A375 (cell line): ENCODE results near the gene CDC42BPA. TPM values are rescaled to one million over a fixed set of nuclear protein-coding genes. Genes with fewer than 3 reads are reported as not detected.

ENCODE experiments used
- small RNA-seq: library from RNA; depleted of rRNA; stranded (forward); fragments of <200 nt; gene quantifications from one replicate; pipeline ENCODE3, GENCODE V24; 2014
- total RNA-seq: library from RNA; depleted of rRNA; stranded (reverse); fragments of >200 nt; shearing (Covaris generic); gene quantifications from 2 replicates; pipeline ENCODE4 v1.2.3, GENCODE V29; 2014; rRNA removed

Gene CDC42BPA, protein sequence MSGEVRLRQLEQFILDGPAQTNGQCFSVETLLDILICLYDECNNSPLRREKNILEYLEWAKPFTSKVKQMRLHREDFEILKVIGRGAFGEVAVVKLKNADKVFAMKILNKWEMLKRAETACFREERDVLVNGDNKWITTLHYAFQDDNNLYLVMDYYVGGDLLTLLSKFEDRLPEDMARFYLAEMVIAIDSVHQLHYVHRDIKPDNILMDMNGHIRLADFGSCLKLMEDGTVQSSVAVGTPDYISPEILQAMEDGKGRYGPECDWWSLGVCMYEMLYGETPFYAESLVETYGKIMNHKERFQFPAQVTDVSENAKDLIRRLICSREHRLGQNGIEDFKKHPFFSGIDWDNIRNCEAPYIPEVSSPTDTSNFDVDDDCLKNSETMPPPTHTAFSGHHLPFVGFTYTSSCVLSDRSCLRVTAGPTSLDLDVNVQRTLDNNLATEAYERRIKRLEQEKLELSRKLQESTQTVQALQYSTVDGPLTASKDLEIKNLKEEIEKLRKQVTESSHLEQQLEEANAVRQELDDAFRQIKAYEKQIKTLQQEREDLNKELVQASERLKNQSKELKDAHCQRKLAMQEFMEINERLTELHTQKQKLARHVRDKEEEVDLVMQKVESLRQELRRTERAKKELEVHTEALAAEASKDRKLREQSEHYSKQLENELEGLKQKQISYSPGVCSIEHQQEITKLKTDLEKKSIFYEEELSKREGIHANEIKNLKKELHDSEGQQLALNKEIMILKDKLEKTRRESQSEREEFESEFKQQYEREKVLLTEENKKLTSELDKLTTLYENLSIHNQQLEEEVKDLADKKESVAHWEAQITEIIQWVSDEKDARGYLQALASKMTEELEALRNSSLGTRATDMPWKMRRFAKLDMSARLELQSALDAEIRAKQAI (N-terminal part only)
- 47.5 and 50.5 TPM in 2 replicates for total RNA-seq

DNA sequence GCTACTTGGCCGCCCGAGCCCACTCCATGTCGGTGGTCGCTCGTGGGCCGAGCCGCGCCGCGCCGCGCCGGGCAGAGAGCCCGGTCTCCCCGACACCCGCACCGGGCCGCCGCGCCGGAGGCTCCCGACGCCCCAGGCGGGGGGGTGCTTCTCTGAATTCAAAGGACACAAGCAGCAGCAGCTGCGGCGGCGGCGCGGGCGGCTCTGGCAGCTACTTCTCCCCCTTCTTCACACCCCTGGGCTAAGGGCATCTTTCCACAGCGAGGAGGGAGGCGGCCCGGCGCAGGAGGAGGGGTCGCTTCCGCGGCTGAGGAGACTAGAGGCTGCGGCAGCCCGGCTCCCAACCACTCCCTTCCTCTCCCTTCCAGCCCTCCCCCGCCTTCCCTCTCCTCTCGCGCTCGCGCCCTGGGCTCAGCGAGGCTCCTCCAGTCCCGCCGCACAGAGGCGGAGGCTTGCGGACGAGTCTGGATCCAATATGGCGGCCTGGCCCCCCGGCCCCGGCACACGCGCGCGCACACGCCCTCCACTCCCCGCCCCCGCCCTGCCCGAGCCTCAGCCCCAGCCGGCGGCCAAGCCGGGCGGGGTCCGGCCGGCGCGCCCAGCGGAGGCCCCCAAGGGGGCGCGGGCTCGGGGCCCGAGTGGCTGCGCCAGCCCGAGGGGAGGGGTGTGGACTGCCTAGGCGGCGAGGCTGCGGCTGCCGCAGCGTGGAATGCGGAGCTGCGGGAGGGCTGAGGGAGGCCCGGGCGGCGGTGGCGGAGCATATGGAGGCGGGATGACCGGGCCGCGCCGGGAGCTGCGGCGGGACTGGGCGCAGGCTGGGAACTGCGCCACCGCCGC, at the start of gene CDC42BPA:
CDC42BPA (minus strand) TSS at position 477 of the 837 bp plus-strand sequence. CDS start 1,310 bp downstream, outside the sequence.

DNA sequence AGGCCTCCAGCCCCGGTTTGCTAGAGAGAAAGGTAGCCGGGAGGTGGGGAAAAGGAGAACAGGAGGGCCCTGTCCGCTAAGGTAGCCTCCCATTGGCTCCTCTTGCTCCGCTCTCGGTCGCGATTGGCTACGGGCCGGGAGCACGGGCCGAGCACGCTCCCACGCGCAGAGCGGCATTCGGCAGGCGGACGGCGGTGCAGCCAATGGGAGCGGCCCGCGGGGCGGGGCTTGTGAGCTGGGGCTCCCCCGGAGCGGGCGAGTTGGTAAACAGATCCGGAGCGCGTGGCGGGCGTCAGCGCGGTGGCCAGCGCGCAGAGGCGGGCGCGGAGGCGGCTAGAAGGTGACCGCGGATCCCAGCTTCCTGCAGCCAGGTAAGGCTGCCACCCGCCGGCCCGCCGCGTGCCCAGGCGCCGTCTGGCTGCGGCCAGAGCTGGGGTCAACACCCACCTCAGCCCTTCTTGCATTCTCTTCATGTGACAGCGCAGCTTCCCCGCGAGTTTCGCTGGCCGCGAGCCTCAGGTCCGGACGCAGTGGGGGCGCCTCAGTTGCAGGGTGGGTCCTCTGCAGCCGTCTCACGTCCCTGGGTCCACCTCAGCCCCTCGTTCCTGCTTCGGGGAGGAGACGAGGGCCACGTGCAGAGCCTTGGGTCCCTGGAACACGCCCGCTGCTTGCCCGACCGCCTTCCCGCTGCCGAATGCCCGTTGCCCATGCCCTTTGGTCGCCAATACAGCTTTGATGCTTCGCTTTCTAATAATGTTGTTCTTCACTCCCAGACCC, 378.1 kb downstream of the CDC42BPA start, which contains the start of gene COQ8A:
COQ8A (plus strand) TSS at position 266 of the 777 bp plus-strand sequence. CDS start 21,092 bp downstream, outside the sequence.

Small RNA genes within 50 kb of the gene (small RNA-seq; reads per million reads assigned to genes)
- not detected for gene AL353689.1

Other genes with a start within 250 kb of the CDC42BPA start
- 8.4 and 9.8 TPM in 2 replicates for gene ZNF678, start 245.1 kb upstream of the CDC42BPA start, total RNA-seq